Limb (tissue), 2 donors: Measurements from ENCODE around the gene TRIM66.

Source experiments
- DNase-seq, 2 donors: peaks; one replicate each; pipeline ENCODE4 v3.0.0-alpha.2; 2016; ENCODE audit errors: extremely low spot score in 2 of 2

Gene TRIM66

GRCh38 chr11:8715501-8715900 is 33.0 kb upstream of the TRIM66 start:
- DNase-seq, result no peak

DNA sequence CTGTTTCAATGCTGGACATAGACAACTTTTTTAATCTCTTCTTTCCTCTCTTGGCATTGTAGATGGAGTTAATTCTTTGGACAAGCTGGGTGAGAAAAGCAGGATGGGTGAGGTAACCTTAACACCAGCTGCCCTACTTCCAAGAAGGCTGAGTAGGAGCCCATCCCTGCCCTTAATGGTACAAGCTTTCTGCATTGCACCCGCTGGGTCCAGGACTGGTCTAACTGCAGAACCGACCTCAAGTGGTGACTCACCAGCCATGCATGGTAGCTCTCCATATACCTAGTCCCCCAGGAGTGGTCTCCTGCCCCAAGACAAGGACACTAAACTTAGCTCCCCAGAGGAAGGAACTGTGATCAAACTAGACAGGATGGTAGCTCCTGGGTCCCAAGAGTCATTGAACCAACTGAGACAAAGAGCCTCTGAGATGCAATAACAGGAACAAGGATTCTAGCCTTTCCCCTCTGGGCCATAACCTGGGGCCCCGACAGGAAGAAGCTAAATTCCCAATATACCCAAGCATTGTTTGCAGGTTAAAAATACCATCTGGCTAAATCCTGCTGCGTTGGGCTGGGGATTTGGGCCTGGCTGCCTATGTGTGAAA is 32.3 kb upstream of the TRIM66 start:
- DNase-seq, result no peak

DNA sequence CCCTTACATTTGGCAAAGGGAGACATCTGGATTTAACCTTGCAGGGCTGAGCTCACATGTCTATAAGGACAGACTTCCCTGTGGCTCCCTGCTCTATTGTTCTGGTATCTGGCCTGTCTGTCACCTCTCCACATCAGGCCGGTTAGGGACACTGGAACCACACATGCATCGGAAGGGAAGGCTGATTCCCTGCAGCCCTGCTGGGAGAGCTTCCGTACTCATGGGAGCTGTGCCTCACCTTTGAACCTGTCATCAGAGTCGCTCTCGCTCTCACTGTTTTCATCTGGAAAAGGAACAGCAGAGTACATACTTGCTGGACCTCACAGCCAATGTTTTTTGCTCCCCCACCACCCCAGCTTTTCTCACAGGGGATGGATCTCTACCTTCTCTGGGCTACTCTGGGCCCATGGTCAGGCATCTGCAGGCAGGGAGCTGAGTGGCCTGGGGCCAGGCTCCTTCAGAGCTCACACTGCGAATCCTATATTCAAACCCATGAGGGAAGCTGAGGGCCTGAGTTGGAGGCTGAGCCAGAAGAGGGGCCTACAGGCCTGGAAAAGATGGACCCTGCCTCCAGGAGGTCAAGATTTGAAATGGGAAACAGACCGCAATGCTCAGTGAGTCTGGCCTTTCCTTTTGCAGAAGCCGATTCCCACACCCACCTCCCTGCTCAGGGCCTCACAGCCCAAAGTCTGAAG is 31.4 kb upstream of the TRIM66 start:
- no peak for DNase-seq

- DNase-seq, result no peak
These were observed 30.0 kb upstream of the TRIM66 start for GRCh38 chr11:8712506-8712905.

DNA sequence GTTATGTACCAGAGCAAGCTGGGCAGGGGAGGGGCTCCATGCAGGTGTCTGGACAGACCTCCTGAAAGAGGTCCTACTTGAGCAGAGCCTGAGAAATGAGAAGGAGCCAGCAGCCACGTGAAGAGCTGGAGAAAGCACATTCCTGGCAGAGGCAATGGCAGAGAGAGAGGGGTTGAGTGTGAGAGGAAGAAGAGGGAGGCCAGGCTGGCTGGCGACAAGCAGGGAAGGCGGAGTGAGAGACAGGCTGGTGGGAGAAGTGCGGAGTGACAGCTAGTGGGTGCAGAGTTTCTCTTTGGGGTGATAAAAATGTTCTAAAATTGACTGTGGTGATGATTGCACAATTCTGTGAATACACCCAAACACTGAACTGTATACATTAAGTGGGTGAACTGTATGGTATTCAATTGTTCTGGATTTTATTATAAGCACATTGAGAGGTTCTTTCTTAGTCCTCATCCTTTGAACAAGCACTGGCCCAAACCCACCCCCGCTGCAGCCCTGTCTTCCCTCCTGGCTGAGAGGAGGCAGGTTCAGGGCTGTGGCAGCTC is 29.5 kb upstream of the TRIM66 start:
- no peak for DNase-seq

- no peak for DNase-seq
These were observed 27.3 kb upstream of the TRIM66 start for GRCh38 chr11:8709777-8710176.

DNA sequence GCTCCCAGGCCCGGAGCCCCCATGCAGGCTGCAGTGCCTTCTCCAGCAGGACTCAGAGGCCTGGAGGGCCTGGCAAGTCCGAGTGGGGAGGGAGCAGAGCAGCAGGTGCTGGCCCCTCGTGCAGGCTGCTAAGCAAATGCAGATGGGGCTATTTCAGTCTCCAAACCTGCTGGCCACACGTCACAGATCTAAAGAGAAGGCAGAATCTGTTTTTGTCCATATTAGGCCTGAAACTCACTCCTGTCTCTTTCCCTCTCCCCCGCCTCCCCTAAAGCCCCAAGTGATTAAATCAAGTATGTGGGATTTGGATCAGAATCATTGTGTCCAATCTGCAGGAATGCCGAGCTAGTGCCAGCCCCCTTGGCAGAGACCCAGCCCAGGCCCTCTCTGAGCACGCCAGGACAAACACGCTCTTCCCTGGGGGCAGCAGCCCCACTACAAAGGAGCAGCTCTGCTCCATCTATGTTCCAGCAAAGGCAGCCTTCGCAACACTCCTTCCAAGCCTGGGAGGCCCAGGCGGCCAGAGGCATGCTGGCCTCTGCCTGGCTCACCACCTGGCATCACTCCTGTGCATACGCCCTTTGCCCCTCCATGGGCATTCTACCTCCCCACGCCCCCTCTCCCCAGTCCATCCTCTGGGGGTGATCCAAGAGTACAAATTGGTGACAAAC is 26.7 kb upstream of the TRIM66 start:
- peak; percentile 89 to 94 for DNase-seq

DNA sequence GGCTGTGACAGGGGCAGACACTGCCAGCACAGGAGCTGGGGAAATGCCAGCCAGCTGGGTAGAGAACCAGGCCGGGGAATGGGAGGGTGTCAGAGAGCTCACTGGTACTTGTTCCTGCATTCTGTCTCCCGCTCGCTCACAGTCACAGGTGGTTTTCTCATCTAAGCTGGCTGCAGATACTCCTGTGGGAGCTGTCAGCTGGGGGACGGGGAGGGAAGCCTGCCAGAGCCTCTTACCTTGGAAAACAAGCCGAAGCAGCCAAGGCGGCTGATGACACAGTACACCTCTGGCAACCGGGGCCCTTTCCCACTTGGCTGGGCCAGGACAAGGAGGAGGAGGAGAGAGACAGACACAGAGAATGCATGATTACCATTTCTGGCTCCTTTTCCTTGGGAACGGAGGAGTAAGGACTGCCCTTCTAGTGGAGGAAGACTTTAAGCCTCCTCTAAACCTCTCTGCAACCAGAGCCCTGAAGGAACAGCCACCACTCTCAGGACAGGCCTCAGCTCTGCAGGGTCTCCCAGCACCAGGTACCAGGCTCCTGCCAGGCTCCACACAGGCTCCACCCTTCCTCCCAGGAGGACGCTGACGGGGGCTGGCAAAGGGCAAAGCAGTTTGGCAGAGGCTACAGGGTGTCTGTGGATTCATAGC is 25.2 kb upstream of the TRIM66 start:
- DNase-seq, result peak in 1 of 2 donors; percentile 72

DNA sequence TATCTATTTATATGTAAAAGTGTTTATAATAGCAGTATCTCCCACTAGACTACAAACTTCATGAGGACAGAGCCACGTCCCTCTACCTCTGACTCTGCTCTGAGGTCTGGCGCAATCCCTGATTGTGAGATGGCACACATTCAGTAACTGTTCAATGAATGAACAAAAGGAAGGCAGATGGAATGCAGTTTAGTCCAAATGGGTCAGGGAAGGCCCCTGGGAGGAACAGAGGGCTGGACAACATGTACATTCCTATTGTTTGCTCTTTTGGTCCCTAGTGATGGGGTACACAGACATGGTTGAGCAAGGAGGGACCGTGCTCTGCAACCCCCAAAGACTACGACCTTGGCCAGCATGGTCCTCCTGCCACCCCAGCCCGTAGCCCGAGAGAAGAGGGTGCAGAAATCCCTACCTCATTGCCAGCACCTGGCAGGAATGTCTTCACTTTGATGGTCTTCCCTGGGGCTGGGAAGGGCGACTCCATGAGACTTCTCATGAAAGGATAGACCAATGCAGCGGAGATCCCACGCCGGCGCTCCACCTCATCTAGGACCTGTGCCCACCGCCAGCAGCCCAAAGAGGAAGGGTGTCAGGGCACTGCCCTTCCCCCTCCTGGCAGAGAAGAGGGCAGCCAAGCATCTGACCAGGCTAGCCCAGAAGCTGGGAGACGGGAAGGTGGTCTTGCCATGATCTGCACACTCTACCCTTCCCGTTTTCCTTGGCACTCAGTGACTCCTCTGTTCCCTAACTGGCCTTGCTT is 24.4 kb upstream of the TRIM66 start:
- no peak for DNase-seq

DNA sequence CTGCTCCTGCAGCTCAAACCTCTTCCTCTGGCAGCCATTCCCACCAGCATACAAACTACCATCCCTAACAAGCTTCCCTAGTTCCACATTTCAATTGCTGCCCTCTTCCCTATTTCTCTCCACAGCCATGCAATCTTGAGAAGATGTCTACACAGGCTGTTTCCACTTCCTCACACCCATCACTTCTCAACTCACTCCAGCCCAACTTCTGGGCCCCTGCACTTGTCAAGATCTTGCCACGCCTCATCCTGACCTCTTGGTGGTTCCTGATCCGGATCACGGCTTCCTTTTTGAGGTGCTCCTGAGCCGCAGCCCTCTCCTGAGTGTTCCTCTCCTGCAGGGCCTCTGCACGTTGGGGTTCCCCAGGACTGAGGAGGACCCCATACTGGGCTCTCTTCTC is 22.7 kb upstream of the TRIM66 start:
- DNase-seq, result no peak

DNA sequence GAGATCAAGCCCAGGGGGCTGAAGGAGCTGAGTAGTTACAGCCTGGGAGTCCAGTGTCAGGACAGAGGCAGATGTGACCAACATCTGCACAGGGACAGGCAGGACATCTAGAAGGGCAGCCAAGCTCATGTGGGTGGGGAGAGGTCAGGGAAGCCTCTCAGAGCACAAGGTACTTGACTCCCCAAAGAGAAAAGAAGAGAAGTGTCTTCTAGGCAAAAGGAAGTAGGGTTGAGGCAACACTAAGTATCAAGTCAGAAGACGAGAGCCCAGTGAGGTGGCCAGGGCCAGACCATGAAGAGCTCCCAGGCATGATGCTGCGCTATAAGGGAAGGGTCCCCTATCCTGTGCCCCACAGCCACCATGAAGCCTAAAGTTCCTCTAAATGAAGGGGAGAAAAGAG is 21.7 kb upstream of the TRIM66 start:
- no peak for DNase-seq

- no peak for DNase-seq
These were observed 20.1 kb upstream of the TRIM66 start for GRCh38 chr11:8702598-8702915.

DNA sequence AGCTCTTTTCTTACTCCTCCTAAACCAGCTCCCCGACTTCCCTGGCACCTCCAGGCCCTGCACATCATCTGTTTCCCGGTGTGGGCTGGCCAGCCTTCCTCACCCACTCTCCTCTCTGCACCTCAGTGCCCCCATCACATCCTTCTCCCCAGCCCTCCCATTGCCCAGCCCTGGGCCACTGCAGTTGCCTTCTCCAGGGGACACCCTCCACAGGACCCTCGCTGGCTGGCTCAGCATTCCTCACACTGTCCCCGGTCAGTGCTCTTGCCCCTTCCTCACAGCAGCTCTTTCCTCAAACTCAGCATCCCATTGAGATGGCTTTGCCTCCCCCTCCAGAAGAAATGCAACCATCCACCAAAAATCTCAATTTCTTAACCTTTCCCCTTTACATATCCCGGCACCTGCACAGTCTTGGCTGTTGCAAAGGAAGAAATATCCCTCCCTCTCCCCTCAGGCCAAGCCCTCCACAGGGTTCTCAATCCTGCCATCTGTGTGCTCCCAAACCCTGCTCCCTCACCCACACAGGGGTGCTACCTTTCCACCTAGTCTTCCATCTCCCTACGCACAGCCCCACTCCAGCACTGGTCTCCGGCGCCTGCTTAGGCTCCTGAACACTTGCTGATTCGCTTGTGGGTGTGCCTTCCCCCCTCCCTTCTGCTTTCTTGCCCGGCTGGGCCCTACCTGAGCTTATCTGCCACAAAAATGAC is 19.6 kb upstream of the TRIM66 start:
- DNase-seq, result no peak

DNA sequence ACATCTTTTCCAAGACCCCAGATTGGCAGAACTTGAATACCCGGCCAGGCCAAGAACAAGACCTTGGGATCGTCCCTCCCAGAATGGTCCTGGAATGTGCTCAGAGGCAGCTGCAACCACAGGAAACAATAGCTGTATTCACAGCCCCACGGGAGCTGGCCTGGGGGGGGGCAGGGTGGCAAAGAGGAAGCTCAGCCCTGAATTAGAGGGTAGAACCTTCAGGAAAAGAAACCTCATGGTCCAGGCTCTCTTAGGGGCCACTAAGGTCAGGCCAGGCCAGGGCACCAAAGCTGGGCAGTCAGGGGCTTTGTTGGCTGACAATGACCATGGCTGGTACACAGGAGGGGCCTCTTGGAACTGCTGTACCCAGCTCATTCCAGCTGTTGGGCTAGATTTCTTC is 17.4 kb upstream of the TRIM66 start:
- no peak for DNase-seq

- no peak for DNase-seq
These were observed 16.5 kb upstream of the TRIM66 start for GRCh38 chr11:8698917-8699441.

DNA sequence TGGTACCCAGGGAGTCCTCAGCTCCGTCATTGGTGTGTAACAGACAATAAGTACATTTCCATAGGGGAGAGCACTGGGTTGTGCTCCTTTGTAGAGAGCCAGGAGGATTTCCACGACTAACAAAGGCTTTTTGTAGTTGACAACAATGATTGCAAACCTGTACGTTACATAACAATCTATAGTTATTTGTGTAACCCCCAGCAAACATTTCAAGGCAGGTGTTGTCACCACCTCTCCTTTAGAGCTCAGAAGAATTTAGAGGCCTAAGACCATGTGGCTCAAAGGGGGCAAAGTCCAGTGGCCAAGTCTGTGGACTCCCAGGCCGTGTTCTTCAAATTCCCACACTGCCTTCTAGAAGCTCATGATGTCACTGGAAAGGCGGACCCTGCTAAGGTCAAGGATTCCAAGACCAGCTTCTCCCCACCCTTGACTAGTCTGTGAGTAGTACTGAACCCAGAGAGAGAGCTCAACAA is 15.9 kb upstream of the TRIM66 start:
- no peak for DNase-seq

- no peak for DNase-seq
These were observed 14.6 kb upstream of the TRIM66 start for GRCh38 chr11:8697054-8697453.

DNA sequence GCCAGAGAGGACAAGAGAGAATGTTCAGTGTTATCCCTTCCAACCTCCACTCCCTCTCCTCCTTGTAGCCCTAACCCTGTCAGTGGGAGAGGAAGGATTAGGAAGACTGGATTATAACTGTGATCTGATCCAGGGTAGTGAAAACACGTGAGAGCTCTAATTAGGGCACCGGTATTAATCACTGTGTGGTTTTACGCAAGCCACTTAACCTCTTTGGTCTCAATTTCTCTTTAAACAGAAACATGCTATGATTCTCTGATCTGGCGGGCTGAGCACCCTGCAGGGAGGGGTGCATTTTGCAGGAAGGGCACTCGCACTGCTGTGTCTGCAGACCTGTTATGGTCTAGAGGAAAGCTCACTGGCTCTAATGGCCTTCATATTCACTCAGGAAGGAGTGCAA is 11.7 kb upstream of the TRIM66 start:
- no peak for DNase-seq

- no peak for DNase-seq
These were observed 11.1 kb upstream of the TRIM66 start for GRCh38 chr11:8693555-8693954.

DNA sequence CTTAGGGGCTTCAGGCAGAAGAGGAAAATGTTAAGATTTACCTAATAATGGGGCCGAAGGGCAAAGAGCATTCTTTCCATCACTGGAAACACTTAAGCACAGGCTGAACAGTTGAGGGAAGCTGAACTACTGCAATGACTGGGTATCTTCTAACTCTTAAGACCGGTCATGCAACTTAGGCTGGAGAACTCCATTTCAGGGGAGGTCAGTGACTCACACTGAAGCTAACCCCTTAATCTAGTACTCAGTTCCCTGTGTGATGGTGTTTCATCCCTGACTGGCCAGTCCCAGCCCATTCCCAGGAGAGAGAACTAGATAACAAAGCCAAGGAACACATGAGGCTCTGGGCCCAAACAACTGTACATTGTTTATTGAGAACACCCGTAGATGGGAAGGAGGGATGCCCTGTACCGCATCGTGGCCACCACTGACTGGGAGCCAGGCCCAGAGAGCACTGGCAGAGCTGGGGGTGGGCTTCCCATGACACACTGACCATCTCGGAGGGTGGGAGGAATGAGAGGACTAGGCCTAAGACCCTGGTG is 10.6 kb upstream of the TRIM66 start:
- DNase-seq, result no peak
